ENCODE results near the gene PLEKHG5.
"Not testable (repeated sequence)": the region's sequence is repeated elsewhere in the genome, so short reads cannot be mapped to it uniquely, and the experiment has no call there.

PLEKHG5 gene

DNA sequence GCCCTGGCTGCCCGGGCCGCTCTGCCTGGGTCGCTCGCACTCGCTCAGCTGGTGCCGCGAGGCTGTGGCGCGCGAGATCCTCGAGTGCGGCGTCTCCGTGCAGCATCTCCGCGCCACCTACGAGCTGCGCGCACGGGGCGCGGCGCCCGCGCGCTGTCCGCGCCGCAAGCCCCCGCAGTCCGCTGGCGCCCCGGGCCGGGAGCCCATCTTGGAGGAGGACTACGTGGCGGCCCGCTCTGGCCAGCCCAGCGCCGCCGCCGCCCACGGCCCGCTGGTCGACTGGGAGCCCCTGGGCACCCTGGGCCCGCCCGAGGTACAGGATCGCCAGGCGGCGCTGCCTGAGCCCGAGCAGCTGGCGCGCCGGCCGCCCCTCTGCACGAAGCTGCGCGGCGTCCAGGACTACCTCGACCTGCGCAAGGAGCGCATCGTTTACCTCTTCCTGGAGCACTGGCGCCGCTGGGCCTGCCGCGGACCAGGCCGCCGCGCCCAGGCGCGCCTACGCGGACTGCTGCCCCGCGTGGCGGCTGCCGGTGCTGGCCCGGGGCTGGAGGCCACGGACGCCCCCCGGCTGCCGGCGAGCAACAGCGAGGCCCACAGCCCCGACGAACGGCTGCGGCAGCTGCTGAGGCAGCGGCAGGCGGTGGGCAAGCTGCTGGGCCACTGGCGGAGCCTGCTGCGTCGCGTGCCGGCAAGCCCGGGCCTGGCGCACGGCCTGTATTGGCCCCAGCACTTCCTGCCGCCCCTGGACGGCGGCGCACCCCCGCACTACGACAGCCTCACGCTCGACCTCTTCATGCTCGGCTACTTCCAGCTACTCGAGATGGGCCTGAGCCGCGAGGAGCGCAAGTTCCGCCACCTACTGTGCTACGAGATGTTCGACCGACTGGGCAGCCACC is 36.4 kb downstream of the PLEKHG5 start:
- no peak overlapping the region for H3K4me3 ChIP-seq (ENCODE audit: low read depth, low read length)

DNA sequence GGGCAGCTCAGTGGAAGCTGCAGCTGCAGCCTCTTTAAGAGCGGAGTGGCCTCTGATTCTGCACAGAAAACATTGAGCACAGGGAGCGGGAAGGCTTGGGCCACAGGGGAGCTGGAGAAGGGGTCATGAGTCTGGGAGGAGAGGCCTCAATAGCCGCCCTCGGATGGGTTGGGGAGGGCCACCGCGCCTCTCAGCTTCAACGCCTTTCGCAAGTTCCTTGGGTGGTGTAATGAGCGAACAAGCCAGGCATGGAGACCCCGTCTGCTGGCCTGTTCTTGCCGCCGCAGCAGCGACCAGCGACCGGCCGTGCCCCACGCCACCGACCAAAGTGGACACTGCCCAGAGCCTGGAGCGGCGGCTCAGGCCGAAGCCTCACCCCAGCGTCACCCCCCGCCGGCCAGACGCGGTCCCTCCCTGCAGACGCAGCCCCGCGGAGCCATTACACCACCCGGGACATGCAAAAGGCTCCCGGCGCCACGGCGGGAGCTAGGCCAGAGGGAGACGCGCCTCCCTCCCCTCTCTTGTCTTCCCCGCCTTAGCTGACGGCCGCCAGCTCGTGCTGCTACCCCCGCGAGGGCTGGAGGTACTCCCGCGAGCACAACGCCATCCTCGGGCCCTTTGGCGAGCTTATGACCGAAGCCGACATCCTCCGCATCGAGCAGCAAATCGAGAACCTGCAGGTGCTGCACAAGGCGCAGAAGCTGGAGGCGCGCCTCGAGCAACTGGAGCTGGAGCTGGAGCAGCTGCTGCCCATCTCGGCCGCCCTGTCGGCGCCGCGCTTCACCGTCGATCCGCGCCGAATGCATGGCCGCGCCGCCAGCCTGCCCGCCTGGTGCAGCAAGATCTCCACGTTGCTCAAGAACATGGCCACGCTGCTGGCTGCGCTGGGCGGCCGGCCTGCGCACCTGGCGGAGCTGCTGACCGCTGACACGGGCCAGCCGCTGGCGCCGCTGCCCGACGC is 37.3 kb downstream of the PLEKHG5 start:
- not testable (repeated sequence) for H3K4me3 ChIP-seq (ENCODE audit: low read depth, low read length)

More for the DNA sequence above, 36.4 kb downstream of the PLEKHG5 start:
- TF ChIP-seq CTCF (IDR thresholded peaks at IDR 0.05; ENCODE audit: borderline replicate concordance, insufficient read depth, low read depth, low read length): no peak

DNA sequence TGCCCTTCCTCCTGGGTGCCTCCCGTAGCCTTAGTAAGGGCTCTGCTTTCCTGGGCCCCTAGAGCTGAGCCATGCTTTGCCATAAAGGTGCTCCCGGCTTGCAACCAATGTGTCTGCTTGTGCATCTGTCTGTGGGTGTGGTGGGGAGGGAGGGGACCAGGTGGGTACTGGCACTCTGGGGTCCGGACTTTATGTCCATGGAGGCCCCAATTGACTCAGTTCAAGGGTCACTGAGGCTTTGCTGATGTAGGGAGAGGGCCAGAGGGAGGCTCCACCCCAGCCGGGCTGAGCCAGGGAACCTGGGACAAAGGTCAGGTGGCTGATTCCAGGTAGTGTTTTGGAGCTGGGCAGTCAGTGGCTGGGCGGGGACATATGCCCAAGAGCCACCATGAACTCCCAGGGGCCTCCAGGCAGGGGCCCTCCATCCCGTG is 40.5 kb downstream of the PLEKHG5 start:
- no peak overlapping the region for H3K4me3 ChIP-seq (ENCODE audit: low read depth, low read length)
- TF ChIP-seq CTCF (IDR thresholded peaks at IDR 0.05; ENCODE audit: borderline replicate concordance, insufficient read depth, low read depth, low read length): no peak

DNA sequence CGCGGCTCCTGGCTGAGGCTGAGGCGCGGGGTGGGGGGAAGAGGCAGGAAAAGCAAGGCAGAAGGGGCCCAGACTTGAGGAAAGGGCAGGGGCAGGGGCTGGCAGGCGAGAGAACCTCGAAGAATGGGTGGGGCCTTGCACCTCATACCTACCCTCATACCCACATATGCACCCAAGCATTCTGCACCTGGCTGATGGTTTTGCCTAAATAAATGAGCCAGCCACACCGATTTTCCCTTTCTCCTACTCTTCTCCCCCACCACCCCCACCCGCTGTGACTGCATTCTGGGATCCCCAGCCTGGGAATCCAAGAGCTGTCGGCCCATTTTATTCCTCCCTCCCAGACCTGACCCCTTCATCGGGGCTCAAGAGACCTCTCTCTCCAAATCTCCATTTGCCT is 41.0 kb downstream of the PLEKHG5 start:
- H3K4me3 ChIP-seq (ENCODE audit: low read depth, low read length): not testable (repeated sequence)

GRCh38 chr1:6450005-6450450 is 41.4 kb downstream of the PLEKHG5 start:
- no peak for TF ChIP-seq CTCF (IDR thresholded peaks at IDR 0.05; ENCODE audit: borderline replicate concordance, insufficient read depth, low read depth, low read length)
- no peak overlapping the region for H3K4me3 ChIP-seq (ENCODE audit: low read depth, low read length)

DNA sequence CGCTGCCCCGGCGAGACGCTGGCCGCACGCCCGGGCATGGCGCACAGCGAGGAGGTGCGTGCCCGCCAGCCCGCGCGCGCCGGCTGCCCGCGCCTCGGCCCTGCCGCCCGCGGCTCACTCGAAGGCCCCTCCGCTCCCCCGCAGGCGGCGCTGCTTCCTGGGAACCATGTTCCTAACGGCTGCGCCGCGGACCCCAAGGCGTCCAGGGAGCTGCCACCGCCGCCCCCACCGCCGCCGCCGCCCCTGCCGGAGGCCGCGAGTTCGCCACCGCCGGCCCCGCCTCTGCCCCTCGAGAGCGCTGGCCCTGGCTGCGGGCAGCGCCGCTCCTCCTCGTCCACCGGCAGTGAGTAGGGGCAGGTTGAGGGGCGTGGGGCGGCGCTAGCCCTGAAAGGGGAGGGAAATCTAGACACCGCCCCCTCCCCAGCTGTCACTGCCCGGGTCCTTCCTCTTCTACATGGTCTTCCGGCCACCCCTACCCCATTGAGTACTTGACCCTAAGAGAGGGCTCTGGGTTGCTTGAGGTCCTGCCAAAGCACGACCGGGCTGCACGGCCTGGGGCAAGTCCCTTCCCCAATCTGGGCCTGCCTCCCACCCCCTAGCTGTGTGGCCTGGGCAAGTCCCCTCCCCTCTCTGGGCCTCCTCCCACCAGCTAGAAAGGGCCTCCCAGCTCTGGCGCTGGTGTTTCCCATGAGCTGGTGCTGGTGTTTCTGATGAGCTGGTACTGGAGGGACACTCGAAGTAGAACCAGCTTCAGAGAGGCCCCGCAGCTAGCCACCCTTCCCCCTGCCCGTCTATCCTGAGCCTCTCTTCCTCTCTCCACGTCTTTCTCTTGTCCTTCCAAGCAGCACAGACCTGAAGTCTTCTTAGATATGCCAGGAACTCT is 42.5 kb downstream of the PLEKHG5 start:
- no peak for TF ChIP-seq CTCF (IDR thresholded peaks at IDR 0.05; ENCODE audit: borderline replicate concordance, insufficient read depth, low read depth, low read length)
- H3K4me3 ChIP-seq (ENCODE audit: low read depth, low read length): no peak overlapping the region

DNA sequence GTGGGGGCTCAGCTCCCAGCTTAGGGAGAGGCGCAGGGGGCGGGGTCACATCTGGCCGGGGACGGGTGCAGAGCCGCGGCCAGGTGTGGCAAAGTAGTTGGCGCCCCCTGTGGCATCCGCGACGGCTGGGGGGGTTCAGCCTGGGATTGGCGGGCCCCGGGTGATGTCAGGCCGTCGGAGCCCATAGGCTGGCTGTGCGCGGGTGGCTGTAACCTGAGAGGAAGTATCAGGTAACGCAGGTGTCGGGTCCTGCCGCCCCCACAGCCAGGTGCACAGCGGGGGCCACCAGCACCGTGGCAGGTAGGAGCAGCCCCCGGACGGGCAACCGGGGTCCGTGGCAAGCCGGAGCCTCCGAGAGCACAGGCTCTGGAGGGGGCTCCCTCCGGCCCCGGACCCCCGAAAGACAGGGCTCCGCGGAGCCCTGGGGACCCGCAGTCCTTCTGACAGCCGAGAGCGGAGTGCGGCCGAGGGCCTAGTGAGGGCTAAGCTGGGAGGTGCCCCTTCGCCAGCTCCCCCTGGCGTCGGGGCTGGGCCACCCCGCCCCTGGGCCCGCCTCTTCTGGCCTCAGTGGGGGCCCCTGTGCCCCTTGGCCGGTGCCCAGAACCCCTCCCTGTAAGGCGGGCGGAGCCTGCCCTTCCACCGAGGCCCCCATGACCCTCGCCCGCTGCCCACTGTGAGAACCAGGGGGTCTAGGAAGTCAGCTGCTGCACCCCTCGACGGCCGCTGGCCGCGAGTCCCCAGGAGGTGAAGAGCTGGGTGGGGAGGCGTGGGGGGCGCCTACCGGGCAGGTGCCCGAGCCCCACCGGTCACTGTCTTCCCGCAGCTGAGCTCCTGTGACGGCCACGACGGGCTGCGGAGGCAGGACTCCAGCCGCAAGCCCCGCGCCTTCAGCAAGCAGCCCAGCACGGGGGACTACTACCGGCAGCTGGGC is 43.4 kb downstream of the PLEKHG5 start:
- H3K4me3 ChIP-seq (ENCODE audit: low read depth, low read length): no peak overlapping the region
- TF ChIP-seq CTCF (IDR thresholded peaks at IDR 0.05; ENCODE audit: borderline replicate concordance, insufficient read depth, low read depth, low read length): no peak

Data from GM12875 (cell line).